Heart right ventricle (tissue), 16 donors: ENCODE results near the gene ADAMTSL5. TPM values are rescaled to one million over a fixed set of nuclear protein-coding genes. Genes with fewer than 3 reads are reported as not detected.

Experiments
- ATAC-seq, 8 donors: fragments of 200-7000 bp; cut with Tn5 transposase; one replicate each; pipeline ENCODE4 v1.9.1; 2020; ENCODE audit warnings: mild to moderate bottlenecking in 8 of 8, moderate library complexity in 8 of 8, moderate number of reproducible peaks in 1 of 8
- DNase-seq, 2 donors: peaks; one replicate each; pipeline ENCODE4 v3.0.0-alpha.2; 2020
- H3K27ac ChIP-seq, 10 donors: fragments of 200-600 bp; sonication (generic) in 2 of 10; one replicate each; pipeline versions ENCODE4 v1.5.0 to v1.8.0; 2020 to 2022; ENCODE audit warnings: mild to moderate bottlenecking in 3 of 10
- H3K27me3 ChIP-seq, 7 donors: fragments of 200-600 bp; one replicate each; pipeline ENCODE4 v1.8.0; 2021 to 2022; ENCODE audit warnings: mild to moderate bottlenecking in 2 of 7
- H3K36me3 ChIP-seq, 9 donors: fragments of 200-600 bp; sonication (generic) in 1 of 9; one replicate each; pipeline versions ENCODE4 v1.5.0 to v1.8.0; 2020 to 2022; ENCODE audit warnings: mild to moderate bottlenecking in 2 of 9
- H3K4me1 ChIP-seq, 9 donors: fragments of 200-600 bp; sonication (generic) in 1 of 9; one replicate each; pipeline versions ENCODE4 v1.5.0 to v1.8.0; 2020 to 2022; ENCODE audit warnings: mild to moderate bottlenecking in 4 of 9
- H3K4me3 ChIP-seq, 10 donors: fragments of 200-600 bp; sonication (generic) in 2 of 10; one replicate each; pipeline versions ENCODE4 v1.5.0 to v1.8.0; 2020 to 2022; ENCODE audit warnings: mild to moderate bottlenecking in 7 of 10, moderate library complexity in 2 of 10
- H3K9me3 ChIP-seq, 11 donors: fragments of 200-600 bp in 10 of 11; sonication (generic) in 2 of 11; one replicate each; pipeline versions ENCODE4 v1.5.0 to v1.8.0; 2013 to 2022; ENCODE audit warnings: mild to moderate bottlenecking in 2 of 11, control low read depth in 1 of 11, moderate library complexity in 1 of 11
- CTCF ChIP-seq, 9 donors: fragments of 200-600 bp; sonication (generic) in 2 of 9; IDR thresholded peaks; one replicate each; pipeline versions ENCODE4 v1.5.0 to v1.8.0; 2021 to 2022; ENCODE audit warnings: antibody characterized with exemption in 9 of 9, mild to moderate bottlenecking in 5 of 9, moderate library complexity in 1 of 9
- WGBS, 2 donors: extraction: QIAGEN DNeasy Blood & Tissue Kit; methylation state at CpG; one replicate each; pipeline ENCODE4 v1.1.7; 2013; ENCODE audit warnings: inconsistent platforms in 1 of 2; 5-methylcytosine and 5-hydroxymethylcytosine counted together
- intact Hi-C, 10 donors: fragments of 100-400 bp; cut with DNase I; formaldehyde crosslinking; loops; one replicate each; pipeline versions ENCODE4 v1.11.1 to v1.14.2; 2022
- polyA plus RNA-seq, 2 donors: library from polyadenylated mRNA; stranded (reverse); fragments of 200-250 nt; gene quantifications; one replicate each; pipeline ENCODE4 v1.2.3, GENCODE V29; 2013
- total RNA-seq, 10 donors: library from RNA; stranded (reverse); fragmentation: NEBNext Ultra II Directional in 3 of 10; extraction: Animal tissue kit (Norgen Biotek cat#: 25700) in 3 of 10; gene quantifications; one replicate each; pipeline versions ENCODE4 v1.2.1 to v1.2.4, GENCODE V29; 2021 to 2023
- donor health status: Arrhythmogenic right ventricular cardiomyopathy.
- donor health status: ischemic (EF 13 %, LVEDD 7.1; RV severe dilation, severe dysfunction).
- donor health status: healthy with polysubstance abuse.
- donor health status: DM: no; HTN: yes; CAD: no.
- donor health status: DM: no; HTN: no; CAD: no.
- donor health status: ischemic (EF 25% LVEDD 6.9; RV normal size, moderate dysfunction).
- donor health status: ischemic (EF 25% LVEDD 5.7; RV mildly dilated, moderate dysfunction).
- donor health status: healthy.
- donor health status: DM: yes; HTN: yes; CAD: no.
- donor health status: Ischemic cardiomyopathy.
- donor health status: ischemic (EF 35%, LVEDD 5.7; RV mildly dilated, moderate dysfunction).
- donor health status: nonischemic (EF 11% LVEDD 7.7; RV severe dilation, severe dysfunction).
- donor health status: DM: yes; HTN: yes; CAD: no.
- donor health status: PGD.
- donor health status: ischemic (EF 29% LVEDD 5.4; RV normal size, mild dysfunction).
- donor health status: nonischemic (EF 23%, LVEDD 6.1; RV moderate dilation, normal function).

Gene ADAMTSL5
- total and polyA plus RNA-seq, 12 donors, result 16.7 to 69.4 (median 35.8) TPM

DNA sequence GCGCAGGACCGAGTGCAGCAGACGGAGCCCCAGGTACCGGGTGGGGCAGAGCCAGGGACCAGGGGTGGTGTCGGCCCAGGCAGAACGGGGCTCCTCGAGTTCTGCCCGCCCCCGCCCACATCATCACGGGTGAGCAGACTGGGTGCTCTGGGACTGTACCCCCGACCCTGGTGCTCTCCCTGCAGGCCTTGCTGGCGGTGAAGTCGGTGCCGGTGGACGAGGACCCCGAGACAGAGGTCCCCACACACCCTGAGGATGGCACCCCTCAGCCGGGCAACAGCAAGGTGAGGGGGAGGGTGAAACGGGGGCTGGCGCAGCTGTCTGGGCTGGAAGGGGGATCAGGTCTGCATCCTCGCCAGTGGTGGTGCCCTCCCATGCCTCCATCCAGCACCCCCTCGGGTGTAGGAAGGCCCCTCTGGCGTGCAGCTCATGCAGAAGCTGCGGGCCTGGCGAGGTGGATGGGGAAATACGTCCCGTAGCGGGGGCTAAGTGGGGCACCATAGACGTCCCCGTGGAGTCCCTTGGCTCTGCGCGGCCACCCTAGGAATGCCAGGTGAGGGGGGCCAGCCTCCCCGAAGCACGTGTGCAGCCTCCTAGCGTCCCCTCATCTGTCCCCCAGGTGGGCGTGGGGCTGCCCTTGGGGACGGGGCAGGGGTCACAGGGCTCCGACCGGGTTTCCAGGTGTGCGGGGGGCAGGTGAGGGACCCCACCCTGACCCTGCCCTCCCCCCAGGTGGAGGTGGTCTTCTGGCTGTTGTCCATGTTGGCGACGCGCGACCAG lies 56.5 kb downstream of the ADAMTSL5 start:
- peak in 1 of 2 donors; percentile 15 for DNase-seq
- Histone ChIP-seq H3K4me1 (peaks cover 7 to 42% (median 37%) of the 10 kb centered on the region in 9 donors), H3K27me3 (peaks cover 42 to 80% (median 65%) of the 10 kb centered on the region in 7 donors), H3K27ac (no peak overlapping the region), H3K4me3 (no peak overlapping the region), H3K36me3 (peaks cover 0 to 17% (median 0%) of the 10 kb centered on the region in 9 donors), H3K9me3 (no peaks in the 10 kb centered on the region)
- ATAC-seq, result peak in 2 of 8 donors; percentile 3 to 5
- no peak for TF ChIP-seq CTCF (IDR thresholded peaks at IDR 0.05)
- WGBS, 2 donors, result 25 to 40% methylated on average over 41 to 43 of the region's 43 CpGs
- intact Hi-C loops, result no loop called here

DNA sequence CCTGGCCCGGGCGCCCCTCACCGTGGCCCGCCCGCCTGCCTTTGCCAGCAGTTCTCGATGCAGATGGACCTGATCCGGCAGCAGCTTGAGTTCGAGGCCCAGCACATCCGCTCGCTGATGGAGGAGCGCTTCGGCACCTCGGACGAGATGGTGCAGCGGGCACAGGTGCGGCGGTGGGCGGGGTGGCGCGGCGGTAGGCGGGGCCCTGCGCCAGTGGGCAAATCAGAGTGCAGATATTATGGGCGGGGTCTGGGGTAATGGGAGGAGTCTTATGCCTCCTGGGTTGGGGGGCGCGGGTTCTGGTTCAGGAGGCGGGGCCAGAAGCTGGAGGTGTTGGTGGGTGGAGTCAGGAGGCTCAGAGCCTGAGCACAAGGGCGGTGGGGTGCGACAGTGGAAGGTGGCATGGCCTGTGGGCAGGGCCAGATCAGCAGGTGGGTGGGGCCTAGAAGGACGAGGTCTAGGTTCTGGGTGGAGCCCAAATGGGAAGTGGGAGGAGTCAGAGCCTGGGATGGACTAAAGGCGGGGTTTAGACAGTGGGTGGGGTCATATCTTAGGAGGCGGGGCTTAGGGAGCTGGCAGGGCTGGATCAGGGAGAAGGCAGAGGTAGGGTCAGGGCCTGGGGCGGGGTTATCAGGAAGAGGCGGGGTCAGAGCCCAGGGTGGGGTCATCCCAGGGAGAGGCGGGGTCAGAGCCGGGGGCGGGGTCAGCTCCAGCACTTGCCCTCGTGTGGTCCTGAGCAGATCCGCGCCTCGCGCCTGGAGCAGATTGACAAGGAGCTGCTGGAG lies 57.3 kb downstream of the ADAMTSL5 start:
- intact Hi-C loops, result no loop called here
- WGBS, 2 donors, result 5% methylated on average over 42 of the region's 42 CpGs
- DNase-seq (no peak), ATAC-seq (peak in 7 of 8 donors; percentile 19 to 59 (median 31))
- Histone ChIP-seq H3K4me3 (no peak overlapping the region), H3K27me3 (peaks cover 46 to 88% (median 73%) of the 10 kb centered on the region in 7 donors), H3K9me3 (no peaks in the 10 kb centered on the region), H3K27ac (no peak overlapping the region), H3K36me3 (peaks cover 0 to 9% (median 0%) of the 10 kb centered on the region in 9 donors), H3K4me1 (peaks cover 7 to 42% (median 37%) of the 10 kb centered on the region in 9 donors)
- no peak for TF ChIP-seq CTCF (IDR thresholded peaks at IDR 0.05)

Other genes starting within 250 kb of the ADAMTSL5 start
- 100 to 1,000 TPM; 227 to 356 (median 280) TPM for gene CIRBP, start 243.7 kb downstream of the ADAMTSL5 start, total RNA-seq
- gene CIRBP, start 243.7 kb downstream of the ADAMTSL5 start, polyA plus RNA-seq, result 100 to 1,000 TPM; 180 to 344 TPM
- 10 to 100 TPM in 7 of 10 donors, 1 to 10 TPM in 3; 8.2 to 19.0 (median 12.7) TPM for gene FAM174C, start 237.5 kb downstream of the ADAMTSL5 start, total RNA-seq
- 10 to 100 TPM; 40.2 to 70.2 TPM for gene FAM174C, start 237.5 kb downstream of the ADAMTSL5 start, polyA plus RNA-seq
- gene EFNA2, start 227.1 kb downstream of the ADAMTSL5 start, total RNA-seq, result under 1 TPM in 1 of 10 donors, not detected in 9; 0.45 TPM
- gene EFNA2, start 227.1 kb downstream of the ADAMTSL5 start, polyA plus RNA-seq, result under 1 TPM in 1 of 2 donors, not detected in 1; 0.04 TPM
- 100 to 1,000 TPM; 248 to 446 (median 377) TPM for gene NDUFS7, start 129.1 kb downstream of the ADAMTSL5 start, total RNA-seq
- 100 to 1,000 TPM; 307 to 498 TPM for gene NDUFS7, start 129.1 kb downstream of the ADAMTSL5 start, polyA plus RNA-seq
- gene GAMT, start 111.5 kb downstream of the ADAMTSL5 start, total RNA-seq, result 10 to 100 TPM; 53.4 to 89.2 (median 72.1) TPM
- gene GAMT, start 111.5 kb downstream of the ADAMTSL5 start, polyA plus RNA-seq, result 100 to 1,000 TPM in 1 of 2 donors, 10 to 100 TPM in 1; 30.8 to 260 TPM
- 100 to 1,000 TPM in 2 of 10 donors, 10 to 100 TPM in 8; 56.7 to 111 (median 73.8) TPM for gene DAZAP1, start 105.4 kb downstream of the ADAMTSL5 start, total RNA-seq
- gene DAZAP1, start 105.4 kb downstream of the ADAMTSL5 start, polyA plus RNA-seq, result 10 to 100 TPM; 82.6 to 91.3 TPM
- gene RPS15, start 74.6 kb downstream of the ADAMTSL5 start, total RNA-seq, result 100 to 1,000 TPM; 480 to 720 (median 539) TPM
- 1,000 to 10,000 TPM; 2,400 to 3,724 TPM for gene RPS15, start 74.6 kb downstream of the ADAMTSL5 start, polyA plus RNA-seq
- under 1 TPM in 9 of 10 donors, not detected in 1; 0.02 to 0.23 (median 0.08) TPM for gene APC2, start 62.9 kb downstream of the ADAMTSL5 start, total RNA-seq
- under 1 TPM; 0.13 to 0.15 TPM for gene APC2, start 62.9 kb downstream of the ADAMTSL5 start, polyA plus RNA-seq
- gene C19orf25, start 33.8 kb downstream of the ADAMTSL5 start, total RNA-seq, result 10 to 100 TPM; 12.7 to 19.9 (median 15.2) TPM
- gene C19orf25, start 33.8 kb downstream of the ADAMTSL5 start, polyA plus RNA-seq, result 10 to 100 TPM; 28.4 to 29.8 TPM
- gene PCSK4, start 22.7 kb downstream of the ADAMTSL5 start, total RNA-seq, result 1 to 10 TPM in 8 of 10 donors, under 1 TPM in 2; 0.38 to 3.0 (median 1.4) TPM
- 1 to 10 TPM; 1.1 to 3.9 TPM for gene PCSK4, start 22.7 kb downstream of the ADAMTSL5 start, polyA plus RNA-seq
- gene REEP6, start 21.8 kb downstream of the ADAMTSL5 start, total RNA-seq, result 1 to 10 TPM; 1.8 to 4.6 (median 3.3) TPM
- 1 to 10 TPM; 4.8 to 5.0 TPM for gene REEP6, start 21.8 kb downstream of the ADAMTSL5 start, polyA plus RNA-seq
- under 1 TPM in 1 of 10 donors, not detected in 9; 0.11 TPM for gene PLK5, start 11.1 kb upstream of the ADAMTSL5 start, total RNA-seq
- under 1 TPM in 1 of 2 donors, not detected in 1; 0.57 TPM for gene PLK5, start 11.1 kb upstream of the ADAMTSL5 start, polyA plus RNA-seq
- gene MEX3D, start 55.3 kb upstream of the ADAMTSL5 start, total RNA-seq, result 1 to 10 TPM; 5.4 to 9.4 (median 8.1) TPM
- 1 to 10 TPM; 1.8 to 5.9 TPM for gene MEX3D, start 55.3 kb upstream of the ADAMTSL5 start, polyA plus RNA-seq
- gene MBD3, start 79.8 kb upstream of the ADAMTSL5 start, total RNA-seq, result 100 to 1,000 TPM in 1 of 10 donors, 10 to 100 TPM in 9; 34.5 to 101 (median 47.7) TPM
- 100 to 1,000 TPM; 111 to 125 TPM for gene MBD3, start 79.8 kb upstream of the ADAMTSL5 start, polyA plus RNA-seq
- gene UQCR11, start 92.4 kb upstream of the ADAMTSL5 start, total RNA-seq, result 1,000 to 10,000 TPM in 2 of 10 donors, 100 to 1,000 TPM in 8; 569 to 1,132 (median 804) TPM
- gene UQCR11, start 92.4 kb upstream of the ADAMTSL5 start, polyA plus RNA-seq, result 100 to 1,000 TPM; 141 to 382 TPM
- gene TCF3, start 139.6 kb upstream of the ADAMTSL5 start, total RNA-seq, result 10 to 100 TPM; 12.4 to 29.2 (median 17.9) TPM
- 10 to 100 TPM; 20.1 to 38.1 TPM for gene TCF3, start 139.6 kb upstream of the ADAMTSL5 start, polyA plus RNA-seq
- not detected for gene ONECUT3, start 240.5 kb upstream of the ADAMTSL5 start, total RNA-seq
- not detected for gene ONECUT3, start 240.5 kb upstream of the ADAMTSL5 start, polyA plus RNA-seq